ENCODE data around the gene WDFY4.

The WDFY4 gene

DNA sequence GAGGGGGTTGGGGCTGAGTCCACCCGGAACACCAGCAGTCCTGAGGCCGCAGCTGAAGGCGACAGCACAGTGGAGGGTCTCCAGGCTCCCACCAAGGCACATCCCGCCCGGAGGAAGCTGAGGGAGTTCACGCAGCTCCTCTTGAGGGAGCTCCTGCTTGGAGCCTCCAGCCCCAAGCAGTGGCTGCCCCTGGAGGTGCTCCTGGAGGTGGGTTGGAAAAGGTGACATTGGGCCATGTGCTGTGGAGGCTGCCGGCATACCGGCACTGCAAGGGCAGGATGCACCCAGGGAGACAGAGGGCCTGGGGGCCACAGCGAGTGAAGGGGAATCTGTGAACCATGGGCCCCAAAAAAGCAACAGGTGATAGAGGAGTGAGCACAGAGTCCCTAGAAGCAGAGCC is 135.6 kb downstream of the WDFY4 start:
- no peak for DNase-seq

DNA sequence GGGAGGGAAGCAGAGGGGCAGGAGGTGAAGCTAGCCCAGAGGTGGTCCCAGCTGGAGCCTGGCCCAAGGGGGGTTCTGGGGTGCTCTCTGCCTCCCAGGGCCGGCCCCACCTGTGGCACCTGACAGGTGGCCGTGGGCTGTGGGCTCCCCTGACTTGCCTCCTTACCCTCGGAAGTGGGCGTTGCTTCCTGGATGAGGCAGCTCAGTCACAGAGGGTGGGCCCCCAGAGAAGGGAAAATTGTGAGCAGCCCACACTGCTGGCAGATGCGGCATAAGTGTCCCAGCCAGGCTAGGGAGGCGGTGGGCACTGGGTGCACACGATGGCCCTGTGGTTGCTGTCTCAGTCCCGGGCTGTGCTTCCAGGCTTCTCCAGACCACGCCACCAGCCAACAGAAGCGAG is 136.0 kb downstream of the WDFY4 start:
- DNase-seq, result no peak

DNA sequence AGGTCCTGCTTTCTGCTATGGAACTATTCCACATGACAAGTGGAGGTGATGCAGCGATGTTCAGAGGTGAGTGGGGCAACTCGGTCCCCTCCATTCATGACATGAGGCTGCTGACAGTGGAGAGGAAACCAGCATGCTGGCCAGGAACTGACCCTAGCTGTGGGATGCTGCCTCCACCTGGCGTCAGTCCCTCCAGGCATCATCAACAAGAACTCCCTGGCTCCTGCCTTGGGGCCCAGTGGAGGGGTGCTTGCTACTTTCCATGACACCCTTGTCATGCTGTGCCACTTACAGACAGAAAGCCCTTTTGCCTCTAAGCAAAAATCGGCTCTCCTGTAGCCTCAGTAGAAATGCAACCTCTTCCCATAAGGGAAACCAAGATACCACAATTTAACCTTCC is 136.4 kb downstream of the WDFY4 start:
- no peak for DNase-seq

DNA sequence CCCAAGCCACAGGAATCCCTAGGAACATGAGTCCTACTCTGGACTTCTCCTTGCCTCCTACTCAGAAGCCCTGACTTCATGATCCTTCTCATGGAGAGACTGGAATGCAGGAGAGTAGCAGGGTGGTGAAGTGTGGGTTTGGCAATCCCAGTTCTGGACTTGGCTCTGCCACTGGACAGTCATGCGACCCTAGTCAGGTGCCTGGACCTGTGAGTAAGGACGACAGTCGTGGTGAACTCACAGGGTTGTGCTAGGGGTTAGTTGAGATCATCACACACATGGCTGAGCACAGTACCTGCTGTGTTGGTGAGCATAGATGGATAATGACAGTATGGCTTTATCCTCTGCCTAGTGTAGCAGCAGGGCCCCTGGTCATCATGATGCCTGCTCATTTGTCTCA is 137.0 kb downstream of the WDFY4 start:
- no peak for DNase-seq

DNA sequence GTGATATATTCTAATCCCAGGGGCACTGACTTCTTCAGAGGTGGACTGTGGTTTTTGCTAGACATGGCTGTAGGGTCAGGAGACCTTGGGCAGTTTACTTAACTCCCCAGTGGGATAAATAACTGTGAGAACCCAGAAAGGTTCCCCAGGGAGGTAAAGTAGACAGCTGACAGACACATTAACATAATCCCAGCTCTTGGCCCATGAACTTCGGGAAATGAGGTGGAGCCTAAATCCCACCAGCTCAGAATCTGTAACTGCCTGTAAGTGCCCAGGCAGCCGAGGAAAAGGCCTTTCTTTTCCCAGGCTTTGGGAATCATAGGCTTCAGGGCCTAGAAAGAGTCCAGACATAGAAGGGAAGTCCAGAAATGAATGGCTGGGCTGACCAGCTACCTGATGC is 149.0 kb downstream of the WDFY4 start:
- no peak for DNase-seq

DNA sequence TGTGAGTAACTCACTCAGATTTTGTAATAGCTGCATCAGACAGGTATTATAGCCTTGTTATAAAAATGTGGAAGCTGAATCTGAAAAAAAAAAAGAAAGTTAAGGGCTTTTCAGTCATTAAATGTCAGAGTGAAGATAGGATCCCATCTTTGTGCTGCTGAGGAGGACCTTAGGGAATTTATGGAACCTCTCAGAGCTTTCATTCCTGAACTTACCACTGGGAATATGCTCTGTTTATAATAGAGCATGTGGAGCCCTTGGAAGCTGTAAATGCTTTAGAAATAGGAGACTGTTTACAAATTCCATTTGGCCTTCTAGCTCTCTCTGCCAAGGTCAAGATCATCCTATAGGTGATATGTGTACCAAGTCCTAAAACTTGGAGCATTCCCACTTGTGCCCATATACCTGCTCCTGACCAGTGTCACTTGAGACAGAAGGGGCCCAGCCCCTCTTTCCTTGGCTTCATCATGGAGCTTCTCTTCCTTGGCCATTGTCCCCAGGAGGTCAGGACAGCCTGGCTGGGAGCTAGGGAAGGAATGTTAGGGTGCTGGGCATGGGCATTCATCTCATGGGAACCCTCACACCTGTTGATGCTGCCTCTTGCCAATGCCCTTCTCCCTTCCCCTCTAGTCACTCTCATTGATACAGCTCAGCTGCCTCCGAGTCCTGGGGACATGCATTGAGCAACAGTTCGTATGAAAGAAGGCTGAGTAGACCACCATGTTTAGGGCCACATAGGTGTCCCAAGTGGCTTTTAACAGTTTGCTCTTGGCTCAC is 149.7 kb downstream of the WDFY4 start:
- DNase-seq, result no peak

DNA sequence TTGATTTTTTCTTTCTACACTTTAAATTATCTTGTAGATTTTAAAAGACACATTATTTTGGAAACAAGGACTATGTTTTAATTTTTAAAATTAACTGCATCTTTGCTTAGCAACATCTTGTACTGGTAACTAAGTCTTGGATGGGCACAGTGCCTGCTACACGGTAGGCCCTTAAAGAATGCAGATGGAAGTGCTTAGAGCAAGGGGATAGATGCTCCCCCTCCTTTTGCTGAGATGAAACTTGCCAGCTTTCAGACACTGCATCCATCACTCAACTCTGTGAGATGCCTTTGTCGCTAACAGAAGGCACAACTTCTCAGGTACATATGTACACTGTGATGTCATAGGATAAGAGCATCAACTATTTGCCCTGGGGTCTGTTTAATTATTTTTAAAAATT is 151.1 kb downstream of the WDFY4 start:
- no peak for DNase-seq

DNA sequence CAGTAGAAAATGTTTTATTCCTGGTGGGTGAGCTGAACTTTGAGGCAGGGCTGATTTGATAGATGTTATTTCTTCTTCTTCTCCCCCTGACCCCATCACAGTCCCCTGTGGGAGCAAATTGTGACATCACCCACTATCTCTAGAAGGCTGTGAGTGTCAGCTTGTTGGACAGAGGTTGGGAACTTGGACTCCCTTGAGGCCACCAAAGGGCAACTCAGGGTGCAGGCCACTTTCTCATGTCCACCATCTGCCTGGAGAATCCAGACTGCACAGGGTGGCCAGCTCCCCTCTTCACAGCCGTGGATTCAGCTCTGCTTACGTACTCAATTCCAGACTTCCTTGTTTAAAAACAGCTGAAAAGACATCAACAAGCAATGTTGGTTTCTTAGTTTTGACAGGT is 151.9 kb downstream of the WDFY4 start:
- DNase-seq, result no peak

DNA sequence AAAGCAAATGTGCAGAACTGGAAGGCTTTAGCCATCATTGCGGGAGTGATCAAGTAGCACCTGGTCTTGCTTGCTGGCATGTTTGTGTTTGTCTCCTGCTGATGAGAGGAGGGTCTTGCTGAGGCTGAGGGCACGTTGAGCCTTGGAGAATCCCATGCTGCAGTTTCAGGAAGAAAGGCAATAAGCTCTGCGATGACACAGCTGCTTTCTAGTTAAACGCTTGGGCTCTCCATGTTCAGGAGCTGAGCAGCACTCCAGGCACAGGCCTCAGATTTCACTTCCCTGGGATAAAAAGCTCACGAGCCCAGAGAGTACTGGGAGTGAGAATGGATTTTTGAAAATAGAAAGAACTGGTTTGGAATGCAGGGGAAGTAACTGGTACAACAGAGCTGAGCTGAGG is 154.2 kb downstream of the WDFY4 start:
- DNase-seq, result no peak

DNA sequence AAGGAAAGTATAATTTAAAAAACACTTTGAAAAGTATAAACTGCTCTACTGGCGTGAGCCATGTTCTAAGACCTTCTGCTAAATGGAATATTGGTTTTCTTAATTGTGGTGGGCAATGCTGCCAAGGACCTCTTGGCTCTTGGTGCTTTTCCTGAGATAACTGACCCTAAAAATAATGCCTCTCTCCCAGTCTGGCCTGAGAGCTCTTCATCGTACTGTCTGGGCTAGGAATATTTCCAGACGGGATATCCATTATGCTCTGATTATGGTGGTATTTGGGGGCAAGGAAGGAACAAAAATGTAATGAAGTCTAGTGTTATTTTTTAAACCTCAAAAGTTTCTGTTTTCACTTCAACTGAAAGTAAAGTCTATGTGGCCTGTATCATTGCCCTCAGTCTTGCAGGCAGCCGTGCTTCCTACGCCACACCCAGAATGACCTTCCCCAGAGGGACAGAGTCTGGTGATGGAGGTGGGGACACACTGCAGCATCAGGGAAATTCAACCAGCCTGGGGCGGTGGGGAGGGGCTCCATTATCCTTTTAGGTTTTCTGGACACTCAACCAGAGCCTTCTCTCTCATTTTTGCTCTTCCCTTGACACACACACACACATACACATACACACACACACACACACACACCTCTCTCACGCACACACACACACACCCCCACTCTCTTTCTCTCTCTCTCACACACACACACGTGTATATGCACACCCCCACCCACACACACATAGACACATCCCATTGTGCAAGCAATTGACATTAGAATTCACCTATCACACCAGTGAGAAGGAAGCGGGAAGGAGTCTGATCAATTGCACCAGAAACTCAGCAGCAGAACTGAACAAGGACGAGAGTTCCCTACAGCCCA is 155.4 kb downstream of the WDFY4 start:
- DNase-seq, result no peak

DNA sequence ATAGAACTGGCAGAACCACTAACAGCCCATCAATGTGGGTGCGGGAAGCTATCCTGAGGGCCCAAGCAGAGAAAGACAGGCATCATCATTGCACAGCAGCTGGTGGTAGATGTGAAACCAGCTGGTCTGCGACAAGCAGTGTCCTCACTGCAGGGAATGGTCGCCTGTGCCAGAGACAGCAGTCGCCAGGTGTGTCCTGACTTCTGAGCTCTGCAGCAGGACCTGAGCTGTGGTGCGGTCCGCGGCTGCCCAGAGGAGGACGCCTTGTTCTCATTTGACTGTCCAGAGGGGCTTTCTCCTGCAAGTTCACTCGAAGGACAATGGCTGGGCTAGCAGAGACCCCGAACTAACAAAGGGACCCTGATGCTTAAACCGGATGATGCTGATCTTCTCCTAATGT is 157.6 kb downstream of the WDFY4 start:
- DNase-seq, result no peak

DNA sequence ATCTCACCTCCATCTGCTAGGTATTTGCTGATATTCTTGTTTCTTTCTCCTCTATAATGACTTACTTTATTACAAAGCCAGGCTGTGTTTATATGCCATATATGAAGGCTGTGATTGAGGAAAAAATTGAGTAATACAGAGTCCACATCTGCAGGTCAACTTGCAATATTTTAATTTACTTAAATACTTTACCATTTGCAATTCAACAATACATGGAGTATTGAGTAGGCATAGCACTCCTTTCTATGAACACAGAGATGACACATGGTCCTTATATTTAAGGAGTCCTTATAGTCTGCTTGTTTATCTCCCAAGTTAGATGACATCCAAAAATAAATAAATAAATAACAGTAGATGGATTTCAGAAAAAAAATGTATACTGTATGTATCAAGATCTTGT is 158.5 kb downstream of the WDFY4 start:
- DNase-seq, result no peak

DNA sequence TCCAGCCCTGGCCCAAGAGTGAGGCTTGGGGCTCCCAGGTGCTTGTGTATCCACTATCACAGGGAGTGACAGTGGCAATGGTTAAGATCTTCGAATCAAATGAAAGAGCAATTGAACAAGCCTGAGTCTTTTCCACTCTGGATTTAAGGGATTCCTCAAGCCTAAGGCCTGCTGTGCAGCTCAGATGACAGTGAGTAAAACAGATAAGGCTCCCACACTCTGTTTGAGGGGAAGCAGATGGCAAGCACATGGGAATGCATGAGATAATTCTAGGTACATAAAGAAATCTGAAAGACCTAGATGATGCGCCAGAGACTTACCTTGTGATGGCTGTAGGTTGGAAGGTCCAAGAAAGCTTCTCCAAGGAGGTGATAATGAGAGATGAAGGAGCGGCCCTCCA is 159.9 kb downstream of the WDFY4 start:
- no peak for DNase-seq

DNA sequence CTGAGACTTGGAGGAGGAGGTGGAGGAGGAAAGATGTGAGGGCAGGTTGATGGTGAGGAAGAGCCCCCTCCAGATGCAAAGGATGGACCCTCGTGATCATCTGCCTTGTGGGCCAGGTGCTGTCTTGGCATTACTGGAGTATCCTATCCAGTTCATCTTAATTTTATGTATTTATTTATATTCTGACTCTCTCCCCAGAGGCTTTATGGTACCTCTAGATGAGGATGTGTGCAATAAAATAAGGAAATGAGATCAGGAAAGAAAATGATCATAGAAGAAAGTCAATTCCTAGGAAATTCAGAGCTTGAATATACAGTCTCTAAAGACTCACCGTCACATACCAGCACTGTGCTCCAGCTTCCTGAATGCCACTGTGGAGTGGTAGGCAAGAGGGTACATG is 160.8 kb downstream of the WDFY4 start:
- DNase-seq, result no peak

DNA sequence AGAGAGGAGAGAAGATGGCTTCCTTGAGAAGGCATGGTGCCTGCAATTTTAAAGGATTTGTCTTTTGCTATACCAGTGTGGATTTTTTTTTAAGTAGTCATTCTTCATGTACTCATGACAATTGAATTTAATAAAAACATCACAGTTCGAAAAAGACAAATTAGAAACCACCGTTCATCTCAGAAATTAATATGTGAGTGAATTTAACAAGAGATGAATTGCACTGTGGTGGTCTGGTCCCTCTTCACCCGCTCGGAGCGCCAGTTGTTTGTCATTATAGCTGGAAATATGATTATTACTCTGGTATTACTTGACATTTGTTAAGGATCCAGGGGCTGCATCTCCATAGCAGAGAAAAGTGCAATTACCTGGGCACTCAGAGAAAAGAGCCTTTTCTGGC is 163.0 kb downstream of the WDFY4 start:
- DNase-seq, result no peak

DNA sequence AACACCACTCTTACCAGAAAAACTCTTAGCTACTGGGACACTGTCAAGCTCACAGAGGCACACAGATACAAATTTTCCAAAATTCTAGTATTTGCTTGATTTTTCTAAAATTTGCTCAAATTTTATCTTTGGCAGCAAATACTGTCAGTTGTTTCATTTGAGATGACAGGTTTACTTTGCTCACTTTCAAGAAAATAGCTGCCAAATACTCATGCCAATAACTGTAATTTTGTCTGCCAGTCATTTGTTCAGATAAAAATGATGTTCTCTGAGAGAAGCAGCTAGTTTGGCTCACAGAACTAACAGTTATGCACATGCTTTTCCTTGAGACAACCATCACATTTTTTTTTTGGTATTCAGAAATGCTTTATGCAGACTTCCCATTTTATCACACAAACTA is 172.2 kb downstream of the WDFY4 start:
- no peak for DNase-seq

DNA sequence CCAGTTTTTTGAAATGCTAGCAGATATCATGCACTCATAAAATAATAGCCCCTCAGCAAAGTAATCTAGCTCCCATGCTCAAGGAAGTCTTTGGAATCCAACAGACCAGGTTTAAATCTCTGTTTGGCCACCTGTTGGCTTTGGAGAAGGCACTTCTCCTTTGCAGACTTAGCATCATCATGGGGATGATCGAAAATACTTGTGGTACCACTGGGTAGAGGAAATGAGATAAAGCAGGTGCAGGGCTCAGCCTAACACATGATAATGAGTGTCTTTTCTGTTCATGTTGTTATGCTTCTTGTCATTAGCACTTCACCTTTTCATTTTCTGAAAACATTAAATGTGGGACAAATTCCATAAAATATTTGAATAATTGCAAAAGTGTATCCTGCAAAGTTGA is 187.6 kb downstream of the WDFY4 start:
- DNase-seq, result no peak

DNA sequence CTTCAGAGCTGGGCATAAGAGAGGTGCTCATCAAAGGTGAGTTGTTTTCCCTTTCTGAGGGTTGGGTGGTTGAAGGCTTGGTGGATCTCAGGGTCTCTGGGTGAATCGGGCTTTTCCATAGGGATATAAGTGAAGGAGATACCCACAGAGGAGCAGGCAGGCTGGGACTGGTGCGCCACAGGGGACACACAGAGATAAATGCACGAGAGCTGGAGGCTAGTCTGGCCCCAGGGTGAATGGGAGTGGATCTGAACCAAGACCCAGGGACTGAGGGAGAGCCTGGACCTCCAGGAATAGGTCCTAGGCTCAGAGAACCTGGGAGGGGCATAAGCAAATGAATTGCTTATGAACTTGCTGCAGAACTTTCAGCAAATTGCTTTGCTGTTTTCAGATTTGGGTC is 193.4 kb downstream of the WDFY4 start:
- no peak for DNase-seq

DNA sequence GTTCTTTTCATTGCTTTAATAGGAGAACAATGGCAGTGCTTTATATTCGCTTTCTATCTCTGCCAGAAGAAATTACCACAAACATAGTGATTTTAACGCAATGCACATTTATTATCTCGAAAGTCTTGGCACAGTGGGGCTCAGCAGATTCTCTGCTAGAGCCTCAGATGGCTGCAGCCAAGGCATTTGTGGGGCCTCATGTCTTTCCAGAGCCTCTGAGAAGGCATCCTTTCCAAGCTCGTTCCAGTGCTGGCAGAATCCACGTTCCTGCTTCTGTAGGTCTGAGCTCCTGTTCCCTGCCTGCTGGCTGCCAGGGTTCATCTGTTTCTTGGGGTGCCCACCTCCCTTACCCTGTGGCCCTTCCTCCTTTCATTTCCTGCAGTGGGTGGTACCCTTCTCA is 194.8 kb downstream of the WDFY4 start:
- DNase-seq, result no peak

DNA sequence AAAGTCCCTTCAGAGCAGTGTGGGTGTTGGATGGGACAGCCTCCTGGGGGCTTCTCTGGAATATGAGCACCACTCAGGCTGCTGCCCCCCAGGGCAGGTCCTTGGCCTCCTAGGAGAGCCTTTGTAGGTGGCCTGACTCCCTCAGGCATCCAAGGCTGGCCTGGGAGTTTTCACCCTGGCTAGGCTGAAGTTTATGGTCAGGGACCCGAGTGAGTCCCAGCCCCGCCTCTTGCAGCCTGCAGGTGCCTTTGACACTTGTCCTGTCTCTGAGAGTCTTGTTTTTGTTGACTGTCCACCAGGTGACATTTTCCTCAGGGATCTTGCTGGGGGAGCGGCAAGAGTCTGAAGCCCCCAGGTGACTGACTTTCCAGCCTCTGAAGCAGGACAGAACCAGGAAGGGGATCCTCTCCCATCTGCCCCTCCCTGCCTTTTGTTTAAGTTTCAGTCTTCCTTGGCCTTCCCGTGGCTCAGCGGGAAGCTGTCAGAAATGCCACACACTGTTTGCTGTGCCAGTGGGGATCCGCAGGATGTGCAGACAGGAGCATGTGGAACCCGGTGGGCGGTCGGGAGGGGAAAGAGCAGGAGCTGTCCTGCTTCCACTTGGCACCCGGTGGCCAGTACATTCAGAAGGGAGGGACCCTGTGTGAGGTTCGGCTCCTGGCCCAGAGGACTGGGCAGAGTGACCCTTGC is 195.5 kb downstream of the WDFY4 start:
- DNase-seq, result peak in 1 of 2 experiments; percentile 33

DNA sequence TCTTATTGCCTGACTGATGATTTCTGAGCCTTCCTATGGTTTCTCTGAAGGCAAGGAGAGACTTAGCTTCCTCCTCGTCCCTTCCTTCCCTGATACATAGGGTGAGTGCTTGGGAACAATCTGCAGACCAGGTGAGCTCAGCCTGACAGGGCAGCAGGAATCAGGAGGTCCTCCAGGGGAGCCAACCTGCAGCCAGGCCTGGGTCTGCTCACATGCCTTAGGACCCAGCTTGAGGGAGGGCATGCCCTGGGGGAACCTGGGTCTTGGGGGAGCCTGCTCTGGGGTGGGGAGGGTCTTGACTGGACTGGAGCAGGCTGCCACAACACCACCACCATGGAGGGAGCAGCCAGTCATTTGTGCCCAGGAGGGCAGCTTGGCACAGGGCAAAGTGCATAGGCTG is 197.3 kb downstream of the WDFY4 start:
- DNase-seq, result no peak

DNA sequence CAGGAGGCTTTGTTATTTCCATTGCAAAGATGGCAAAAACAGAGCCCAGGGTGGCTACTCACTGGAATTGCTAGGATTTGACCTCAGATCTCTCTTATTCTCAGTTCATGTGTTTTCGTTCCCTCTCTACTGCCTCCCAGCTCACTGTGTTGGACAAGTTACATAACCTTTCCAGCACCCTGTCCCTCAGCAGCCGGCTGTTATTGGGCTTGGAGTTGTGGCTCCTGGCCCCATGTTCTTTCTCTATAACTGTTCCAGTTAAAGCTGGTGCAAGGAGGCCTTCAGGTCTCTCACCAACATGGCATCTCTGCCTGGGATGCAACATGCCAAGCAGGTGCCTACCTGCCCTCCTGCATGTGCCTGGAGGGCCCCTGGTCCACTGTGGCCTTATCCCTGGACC is 198.2 kb downstream of the WDFY4 start:
- no peak for DNase-seq

DNA sequence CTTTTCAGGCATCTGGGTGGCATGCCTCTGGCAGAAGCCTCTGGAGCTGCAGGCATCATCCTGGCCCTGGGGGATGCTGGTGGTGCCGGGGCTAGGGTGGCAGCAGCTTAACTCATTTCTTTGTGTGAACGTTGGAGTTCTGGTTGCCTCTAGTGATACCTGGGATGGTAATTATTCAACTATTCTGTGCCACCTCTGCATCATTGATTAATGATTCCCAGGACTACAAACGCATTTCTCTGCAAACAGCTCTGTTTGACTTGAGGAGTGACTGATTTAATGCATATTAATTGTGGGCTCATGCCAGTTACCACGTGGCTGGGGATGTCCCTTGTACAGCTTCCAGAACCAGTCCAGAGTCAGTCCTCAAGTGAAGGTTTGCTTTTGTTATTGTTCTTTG is 199.0 kb downstream of the WDFY4 start:
- no peak for DNase-seq

All from NCI-H2081 (cell line).